NCI-H1436 treated with DMSO at 0.1 percent for 48 hours (cell line): Measurements from ENCODE around the gene SEZ6L2.
"Not testable (repeated sequence)": the region's sequence is repeated elsewhere in the genome, so short reads cannot be mapped to it uniquely, and the experiment has no call there.

Experiments
- DNase-seq: peaks from one replicate; lab custom pipeline; 2025; lab: John Stamatoyannopoulos, UW

SEZ6L2 gene

DNA sequence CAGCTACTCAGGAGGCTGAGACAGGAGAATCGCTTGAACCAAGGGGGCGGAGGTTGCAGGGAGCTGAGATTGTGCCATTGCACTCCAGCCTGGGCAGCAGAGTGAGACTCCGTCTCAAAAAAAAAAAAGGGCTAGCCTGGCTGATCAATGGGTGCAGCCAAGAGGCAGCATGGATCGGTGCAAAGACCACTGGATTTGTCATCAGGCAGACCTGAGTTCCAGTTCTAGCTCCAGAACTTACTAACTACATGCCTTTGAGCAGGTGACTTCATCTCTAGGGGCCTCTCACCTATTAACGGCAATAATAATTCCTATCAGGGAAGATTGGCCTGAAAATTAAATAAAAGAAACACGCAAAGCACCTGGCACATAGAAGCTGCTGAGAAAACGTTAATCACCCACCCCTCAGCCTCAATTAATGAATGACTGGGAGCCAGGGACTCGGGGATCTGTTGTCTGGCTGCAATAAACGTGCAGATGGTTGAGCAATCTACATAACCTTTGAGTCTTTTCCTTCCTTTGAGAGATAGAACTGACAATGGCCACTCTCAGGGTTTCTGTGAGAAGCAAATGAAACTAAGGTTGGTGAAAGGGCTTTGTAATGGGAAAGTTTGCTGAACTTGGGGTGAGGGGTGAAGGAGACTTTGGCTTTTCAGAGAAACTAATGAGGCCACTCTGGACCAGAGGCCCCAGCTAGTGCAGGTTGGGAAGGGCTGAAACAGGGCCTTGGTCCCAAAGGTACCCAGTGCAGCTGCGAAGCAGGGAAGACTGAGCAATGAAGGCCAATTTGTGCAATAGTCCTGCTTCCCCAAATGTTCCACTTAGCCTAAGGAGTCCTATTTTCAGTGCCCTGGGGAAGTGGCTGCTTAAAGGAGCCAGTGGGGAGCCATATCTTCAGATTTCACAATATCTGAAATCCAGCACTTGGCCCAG lies 7.6 kb downstream of the SEZ6L2 start:
- DNase-seq, result no peak

DNA sequence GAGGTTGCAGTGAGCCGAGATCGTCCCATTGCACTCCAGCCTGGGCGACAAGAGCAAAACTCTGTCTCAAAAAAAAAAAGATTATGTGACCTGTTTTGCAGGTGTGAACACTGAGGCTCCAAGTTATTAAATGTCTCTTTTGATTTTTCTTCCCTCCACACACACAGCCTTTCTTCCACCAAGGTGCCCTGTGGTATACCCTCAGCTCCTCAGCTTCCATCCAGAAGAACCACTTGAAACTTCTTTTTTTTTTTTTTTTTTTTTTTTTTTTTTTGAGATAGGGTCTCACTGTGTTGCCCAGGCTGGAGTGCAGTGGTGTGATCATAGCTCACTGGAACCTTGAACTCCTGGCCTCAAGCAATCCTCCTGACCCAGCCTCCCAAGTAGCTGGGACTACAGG lies 10.0 kb downstream of the SEZ6L2 start:
- not testable (repeated sequence) for DNase-seq

DNA sequence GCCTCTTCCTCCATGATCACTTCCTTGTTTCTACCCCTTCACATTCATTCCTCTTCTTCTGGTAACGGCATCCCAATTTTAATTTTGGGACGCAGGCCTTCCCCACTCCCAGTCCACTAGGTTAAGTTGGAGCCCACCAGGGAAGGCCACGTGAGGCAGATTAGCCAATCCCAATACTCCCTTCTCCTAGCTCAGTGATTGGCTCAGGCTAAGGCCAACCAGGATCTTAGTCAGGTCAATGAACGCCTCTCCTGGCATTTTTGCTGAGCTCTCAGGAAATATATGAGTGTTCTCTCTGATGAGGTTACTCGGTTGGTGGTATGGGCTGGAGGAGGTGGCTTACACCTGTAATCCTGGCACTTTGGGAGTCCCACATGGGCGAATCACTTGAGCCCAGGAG lies 15.4 kb downstream of the SEZ6L2 start:
- DNase-seq, result no peak

DNA sequence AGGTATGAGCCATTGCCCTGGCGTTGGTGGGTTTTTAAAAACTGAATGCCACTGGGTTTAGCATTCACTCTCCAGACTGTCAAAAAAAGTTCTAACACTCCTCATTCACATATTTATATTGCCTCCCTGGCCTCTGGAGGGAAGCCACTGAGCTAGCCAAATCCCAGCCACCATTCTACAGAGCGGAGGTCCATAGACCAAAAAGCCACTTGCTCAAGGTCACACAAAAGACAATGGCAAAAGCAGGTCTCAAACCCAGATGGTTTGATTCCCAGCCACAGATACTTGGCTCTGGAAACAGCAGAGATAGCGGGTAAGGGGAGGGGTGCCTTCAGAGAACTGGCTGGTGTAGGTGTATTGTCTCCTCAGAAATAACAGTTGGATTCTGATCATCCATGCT lies 18.3 kb downstream of the SEZ6L2 start:
- DNase-seq, result no peak

DNA sequence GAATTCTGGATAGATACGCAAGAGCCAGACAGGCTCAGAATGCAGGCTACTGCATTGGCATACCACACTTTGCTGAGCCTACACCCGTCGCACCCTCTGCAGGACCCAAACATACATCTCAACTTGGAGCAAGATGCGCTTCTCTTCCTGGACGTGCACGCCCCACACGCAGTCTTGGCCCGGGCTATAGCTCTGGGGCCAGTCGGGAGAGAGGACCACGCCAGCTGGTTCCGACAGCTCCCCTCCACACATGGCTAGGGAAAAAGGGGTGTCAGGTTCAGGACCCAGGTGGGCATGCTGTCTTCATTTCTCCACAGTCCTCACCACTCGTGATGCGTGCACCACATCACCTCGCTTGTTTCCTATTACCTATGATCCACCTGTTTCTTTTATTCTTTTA lies 21.2 kb downstream of the SEZ6L2 start:
- DNase-seq, result no peak

DNA sequence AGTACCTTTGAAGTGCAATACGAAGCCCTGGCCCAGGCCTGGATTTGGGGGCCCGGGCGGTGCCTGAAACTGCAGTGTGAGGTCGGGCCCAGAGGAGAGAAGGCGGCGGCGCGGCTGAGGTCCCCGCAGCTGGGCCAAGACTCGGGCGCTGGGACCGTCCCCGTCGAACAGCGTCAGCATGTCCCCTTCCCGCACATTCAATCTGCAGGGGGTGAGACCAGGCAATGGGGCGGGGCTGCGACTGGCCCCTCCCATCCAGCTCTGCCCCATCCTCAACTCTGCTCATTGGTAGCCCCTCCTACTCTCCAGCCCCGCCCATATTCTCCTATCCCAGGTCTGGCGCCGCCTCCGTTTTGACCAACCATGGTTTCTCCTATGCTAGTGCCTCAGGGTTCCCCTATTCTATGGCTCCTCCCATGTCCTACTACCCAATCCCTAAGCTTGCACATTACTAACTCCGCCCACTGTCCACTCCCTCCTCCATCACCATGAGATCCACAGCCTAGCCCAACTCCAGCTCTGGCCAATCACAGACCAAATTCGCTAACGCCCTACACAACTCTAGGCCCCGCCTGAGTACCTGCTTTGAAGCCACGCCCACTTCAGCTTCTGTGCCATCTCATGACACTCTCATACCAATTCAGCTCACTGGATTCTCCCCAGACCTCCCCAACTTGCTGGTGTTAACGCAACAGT lies 21.9 kb downstream of the SEZ6L2 start:
- DNase-seq, result no peak

DNA sequence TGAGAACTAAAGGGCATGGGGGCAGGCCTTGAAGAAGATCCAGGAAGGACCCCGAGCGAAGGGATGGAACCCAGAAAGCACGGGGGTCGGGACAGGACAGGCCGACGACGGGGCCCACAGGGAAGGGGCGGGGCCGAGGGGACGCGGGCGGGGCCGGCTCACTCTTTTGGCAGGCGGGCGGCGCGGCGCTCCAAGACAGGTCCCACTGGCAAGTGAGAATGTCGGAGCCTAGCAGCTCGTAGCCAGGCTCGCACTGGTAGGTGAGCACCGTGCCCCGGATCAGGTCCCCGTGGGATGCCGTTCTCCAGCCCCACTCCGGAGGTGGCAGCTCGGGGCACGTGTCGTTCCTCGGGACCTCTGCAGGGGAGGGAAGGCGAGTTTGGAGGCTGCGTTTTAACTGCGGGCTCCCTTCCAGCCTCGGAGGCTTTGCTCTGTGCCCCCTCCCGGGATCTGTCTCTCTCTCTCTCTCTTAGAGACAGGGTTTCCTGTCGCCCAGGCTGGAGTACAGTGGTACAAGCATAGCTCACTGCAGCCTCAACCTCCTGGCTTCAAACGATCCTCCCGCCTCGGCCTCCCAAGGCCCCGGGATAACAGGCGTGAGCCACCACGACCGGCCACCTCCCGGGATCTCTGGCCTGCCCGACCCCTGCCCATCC lies 22.6 kb downstream of the SEZ6L2 start:
- DNase-seq, result no peak

DNA sequence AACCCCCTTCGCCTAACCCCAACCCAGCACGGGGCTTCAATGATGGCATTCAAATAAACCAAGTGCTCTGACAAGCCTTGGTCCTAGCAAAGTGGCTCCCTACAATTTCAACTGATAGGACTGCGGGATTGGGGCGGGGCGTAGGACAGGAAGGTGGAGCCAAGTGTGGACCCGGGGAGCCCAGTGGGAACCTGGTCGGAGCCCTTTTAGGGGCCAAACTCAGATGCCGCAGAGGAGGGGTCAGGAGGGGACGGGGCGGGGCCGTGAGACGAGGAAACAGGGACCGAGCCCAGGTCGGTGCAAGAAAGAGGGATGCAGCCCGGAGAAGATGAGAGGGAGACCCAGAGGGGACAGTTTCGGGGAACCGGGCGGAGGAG lies 23.1 kb downstream of the SEZ6L2 start:
- DNase-seq, result no peak

DNA sequence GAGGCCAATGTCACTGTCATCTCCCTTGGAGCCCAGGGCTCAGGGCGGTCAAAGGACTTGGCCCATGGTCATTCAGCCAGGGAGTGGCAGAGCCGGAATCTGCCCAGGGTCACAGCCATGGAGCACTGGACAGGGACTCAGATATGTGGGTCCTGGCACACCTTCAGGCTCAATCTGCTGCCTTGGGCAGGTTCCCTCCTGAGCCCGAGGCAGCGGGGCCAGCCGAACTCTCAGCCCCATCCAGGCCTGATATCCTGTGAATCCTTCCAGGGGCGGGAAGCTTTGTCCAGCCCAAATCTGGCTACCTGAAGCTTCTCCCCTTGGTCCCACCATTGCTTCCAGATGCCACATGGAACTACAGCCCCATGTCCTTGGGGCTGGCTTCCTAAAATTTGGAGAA lies 24.1 kb downstream of the SEZ6L2 start:
- no peak for DNase-seq

DNA sequence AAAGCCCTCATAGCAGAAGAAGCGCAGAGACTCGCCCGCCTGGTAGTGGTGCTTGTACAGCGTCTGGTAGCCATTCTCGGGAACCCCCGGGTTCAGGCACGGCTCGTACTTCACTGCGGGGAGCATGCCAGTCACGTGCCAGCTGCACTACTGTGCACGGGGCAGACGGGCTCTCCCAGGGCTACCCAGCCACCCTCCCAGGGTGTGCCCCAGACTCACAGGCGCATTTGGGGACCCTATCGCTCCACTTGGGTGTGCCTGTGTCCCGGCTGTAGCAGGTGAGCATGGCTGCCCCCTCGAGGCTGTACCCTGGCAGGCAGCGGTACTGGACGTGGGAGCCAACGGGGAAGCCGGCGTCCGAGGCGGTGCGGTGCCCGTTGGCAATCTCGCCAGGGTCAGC lies 26.0 kb downstream of the SEZ6L2 start:
- no peak for DNase-seq

DNA sequence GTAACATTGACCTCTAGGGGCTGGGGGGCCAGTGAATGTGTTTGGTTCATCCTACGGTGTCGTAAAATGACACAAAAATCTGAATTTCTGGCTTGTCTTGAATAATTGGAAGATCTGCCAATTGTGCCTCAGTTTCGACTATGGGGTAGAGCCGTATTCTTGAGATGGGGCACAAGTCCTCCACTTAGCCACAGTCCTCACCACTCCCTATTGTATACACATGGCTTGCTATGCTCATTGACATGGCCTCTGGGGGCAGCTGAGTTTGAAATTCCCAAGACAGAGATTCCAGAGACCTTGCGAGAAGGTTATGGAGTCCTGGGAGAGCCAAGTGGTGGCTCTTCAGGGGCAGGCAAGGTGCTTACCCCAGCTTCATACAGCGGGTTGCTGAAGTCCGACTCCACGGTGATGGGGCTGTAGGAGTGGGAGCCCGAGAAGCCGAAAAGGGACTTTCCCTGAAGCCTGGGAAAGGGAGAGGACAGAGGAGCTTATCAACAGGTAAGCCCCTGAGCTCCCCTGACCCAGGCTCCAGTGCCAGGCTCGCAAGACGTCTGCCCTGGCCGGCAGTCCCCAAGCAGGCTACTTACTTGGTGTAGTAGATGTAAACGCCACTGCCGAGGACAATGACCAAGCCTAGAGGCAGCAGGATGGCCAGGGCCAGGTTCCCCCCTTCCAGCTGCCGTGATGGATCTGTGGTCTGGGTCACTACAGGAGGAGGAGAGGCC lies 27.4 kb downstream of the SEZ6L2 start:
- DNase-seq, result no peak

DNA sequence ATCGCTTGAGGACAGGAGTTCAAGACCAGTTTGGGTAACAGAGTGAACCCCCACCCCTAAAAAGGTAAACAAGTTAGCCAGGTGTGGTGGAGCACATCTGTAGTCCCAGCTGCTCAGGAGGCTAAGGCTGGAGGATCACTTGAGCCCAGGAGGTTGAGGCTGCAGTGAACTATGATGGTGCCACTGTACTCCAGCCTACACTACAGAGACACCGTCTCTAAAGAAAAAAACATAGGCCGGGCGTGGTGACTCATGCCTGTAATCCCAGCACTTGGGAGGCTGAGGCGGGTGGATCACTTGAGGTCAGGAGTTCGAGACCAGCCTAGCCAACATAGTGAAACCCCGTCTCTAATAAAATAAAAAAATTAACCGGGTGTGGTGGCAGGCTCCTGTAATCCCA lies 30.3 kb downstream of the SEZ6L2 start:
- not testable (repeated sequence) for DNase-seq

DNA sequence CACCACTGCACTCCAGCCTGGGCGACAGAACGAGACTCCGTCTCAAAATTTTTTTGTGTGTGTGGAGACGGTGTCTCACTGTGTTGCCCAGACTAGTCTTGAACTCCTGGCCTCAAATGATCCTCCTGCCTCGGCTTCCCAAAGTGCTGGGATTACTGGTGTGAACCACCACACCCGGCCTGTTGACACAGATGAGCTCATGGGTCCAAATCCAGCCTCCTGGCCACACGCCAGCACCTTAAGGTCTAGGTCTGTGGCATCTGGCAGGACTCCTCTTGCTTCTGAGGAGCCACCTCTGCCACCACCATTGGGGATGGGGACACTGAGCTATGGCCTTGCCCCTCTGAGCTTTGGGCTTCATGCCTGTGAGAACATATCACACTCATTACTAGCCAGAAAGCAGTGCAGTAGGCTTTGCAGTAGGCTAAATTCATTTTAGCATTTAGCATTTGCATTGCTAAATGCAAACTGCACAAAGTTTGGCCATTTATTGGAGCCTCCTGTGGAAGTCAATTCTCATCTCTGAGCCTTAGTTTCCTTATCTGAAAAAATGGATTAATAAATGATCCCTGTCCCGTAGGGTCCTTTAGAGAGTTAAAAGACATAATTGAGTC lies 30.8 kb downstream of the SEZ6L2 start:
- no peak for DNase-seq

DNA sequence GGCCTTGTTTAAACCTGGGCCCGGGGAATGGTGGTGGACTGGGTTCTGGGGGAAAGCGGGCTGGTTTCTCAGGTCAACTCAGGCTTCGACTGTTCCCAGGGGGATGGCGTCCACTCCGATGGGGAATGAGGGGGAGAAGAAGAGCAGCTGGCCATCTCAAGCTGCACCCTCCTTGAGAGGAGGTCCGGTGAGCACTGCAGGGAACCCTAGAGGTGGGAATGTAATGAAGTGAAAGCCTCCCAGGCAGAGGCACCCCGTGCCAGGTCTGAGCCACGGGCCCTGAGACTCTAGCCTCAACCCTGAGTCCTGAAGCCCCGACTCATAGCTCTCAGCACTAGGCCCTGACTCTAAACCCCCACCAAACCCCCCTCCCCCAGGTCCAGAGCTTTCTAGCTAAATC lies 35.1 kb downstream of the SEZ6L2 start:
- DNase-seq, result no peak

DNA sequence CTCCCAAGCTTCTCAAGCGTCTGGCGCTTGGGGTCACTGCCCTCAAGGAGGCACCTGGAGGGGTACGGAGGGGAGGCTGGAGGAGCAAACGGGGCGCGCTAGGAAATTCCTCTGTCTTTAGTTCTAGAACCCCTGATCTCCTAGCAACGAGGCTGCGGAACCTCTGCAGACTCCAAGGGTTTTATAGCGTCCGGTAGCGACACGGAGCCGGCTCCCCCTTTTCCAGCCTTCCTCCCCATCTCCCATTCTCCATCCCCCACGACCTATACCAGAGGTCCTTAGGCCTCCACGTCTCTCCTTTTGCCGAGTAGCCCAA lies 35.7 kb downstream of the SEZ6L2 start:
- DNase-seq, result no peak

DNA sequence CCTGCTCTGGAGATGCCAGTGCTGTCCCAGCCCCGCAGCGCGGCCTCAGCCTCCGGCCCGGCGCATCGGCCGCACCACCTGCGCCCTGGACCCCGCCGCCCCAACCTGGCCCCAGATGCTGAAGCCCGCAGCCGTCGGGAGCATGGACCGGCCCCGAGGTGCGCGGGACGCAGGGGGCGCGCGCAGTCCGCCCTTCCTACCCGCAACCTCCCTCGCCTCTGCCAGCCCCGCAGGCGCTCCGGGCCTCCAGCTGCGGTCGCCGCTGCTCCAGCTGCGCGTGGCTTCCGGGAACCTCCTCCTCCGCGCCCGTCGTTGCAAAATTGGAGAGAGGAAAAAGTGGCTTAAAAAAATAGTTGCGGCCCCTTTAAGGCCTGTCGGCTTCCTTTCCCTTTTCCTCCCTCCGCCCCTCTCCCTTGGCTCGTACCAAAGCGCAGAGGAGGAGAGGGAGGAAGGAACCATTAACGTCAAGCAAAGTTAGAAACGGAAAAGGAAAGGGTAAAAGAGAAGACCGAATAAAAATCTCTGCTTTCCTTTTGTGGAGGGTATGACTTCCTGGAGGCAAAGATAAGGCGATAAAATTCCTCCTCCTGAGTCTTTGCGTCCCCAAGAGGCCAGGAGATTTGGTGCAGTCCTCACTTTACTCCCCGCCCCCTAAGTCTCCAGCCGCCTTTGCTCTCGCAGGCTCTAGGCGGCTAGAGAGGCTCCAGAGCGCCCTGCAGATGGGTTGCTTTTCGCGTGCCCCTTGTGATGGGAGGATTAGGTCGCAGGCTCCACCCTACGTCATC lies 36.3 kb downstream of the SEZ6L2 start, which contains the start of gene CDIPT:
Gene CDIPT (minus strand): TSS at position 343 of the 785 bp plus-strand sequence. CDS start 369 bp downstream, outside the sequence.
- DNase-seq, result peak; percentile 77

DNA sequence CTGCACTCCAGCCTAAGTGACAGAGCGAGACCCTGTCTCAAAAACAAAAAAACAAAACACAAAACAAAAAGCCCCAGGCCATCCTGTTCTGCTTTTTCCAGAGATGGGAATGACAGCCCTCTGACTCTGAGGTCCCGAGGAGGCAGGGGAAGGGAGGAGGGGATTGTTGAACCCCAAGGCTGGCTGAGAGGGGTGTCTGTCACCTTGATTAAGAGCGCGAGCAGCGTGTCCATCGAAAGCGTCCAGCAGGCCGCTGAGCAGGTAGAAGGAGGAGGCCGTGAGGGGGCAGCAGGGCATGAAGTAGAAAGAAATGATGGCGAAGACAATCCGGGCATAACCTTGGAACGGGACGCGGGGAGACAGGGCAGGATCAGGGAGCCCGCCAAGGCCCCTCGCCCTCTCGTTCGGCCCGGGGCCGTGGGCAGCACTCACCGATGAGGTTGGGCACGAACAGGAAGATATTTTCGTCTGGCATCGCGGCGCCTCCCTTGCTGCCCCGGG lies 36.9 kb downstream of the SEZ6L2 start:
- DNase-seq, result no peak

DNA sequence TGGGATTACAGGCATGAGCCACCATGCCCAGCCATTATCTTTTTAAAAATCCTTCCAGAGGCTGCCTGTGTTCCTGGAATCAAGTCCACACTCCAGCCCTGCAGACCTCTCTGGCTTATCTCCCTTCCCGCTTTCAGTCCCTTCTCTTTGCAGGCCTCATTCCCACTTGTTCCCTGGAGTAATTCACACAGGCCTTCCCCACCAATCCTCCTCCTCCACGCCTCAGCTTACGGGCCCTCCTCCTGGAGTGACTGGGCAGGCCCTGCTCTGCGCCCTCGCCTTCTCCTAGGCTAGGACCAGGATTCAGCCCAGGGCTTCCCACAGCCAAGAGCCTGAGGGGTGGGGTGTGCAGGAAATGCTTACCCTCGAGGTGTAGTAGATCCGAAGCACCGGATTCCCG lies 39.1 kb downstream of the SEZ6L2 start:
- DNase-seq, result no peak

DNA sequence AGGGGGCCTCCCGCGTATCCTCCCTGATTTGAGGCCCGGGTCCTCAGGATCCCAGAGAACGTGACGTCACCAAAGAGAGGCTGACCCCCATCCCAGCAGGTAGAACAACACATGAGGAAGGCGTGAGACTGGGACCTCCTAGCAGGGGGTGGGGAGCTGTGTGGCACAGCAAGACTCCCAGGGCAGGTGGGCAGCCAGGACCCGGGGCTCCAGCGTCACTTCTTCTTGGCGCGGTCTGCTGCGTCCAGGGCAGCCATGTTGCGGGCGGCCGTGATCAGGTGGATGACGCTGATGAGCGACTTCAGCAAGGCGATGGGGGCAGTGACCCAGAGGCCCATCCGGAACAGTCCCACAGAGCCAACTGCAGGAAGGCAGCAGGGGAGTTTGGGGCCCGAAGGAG lies 40.4 kb downstream of the SEZ6L2 start:
- DNase-seq, result no peak

DNA sequence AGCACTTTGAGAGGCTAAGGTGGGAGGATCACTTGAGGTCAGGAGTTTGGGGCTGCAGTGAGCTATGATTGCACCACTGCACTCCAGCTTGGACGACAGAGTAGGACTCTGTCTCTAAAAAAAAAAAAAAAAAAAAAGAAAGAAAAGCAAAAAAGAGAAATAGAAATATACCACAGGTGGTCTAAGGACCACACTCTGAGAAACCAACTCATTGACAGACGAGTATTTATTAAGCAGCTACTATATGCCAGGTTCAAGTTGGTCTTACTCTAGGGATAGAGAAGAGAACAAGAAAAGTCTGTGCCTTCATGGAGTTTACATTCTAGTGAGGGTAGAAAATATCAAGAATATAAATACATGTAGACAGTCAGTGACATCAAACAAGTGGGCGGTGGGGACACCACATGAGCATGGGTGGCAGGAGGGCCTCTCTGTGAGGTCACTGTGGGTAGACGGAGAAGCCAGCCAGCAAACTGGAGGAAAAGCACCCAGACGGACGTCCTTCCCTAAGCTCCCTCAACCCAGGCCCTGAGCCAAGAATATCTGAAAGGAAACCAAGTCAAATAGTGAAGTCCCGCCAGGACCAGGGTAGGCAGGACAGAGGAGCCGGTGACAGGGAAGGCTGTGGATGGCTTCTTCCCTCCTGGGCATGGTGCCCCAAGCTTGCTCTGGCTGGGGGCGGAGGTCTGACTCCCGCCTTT lies 41.1 kb downstream of the SEZ6L2 start:
- no peak for DNase-seq
